Panc1 (cell line): ENCODE data around the gene P2RX1.

Experiments used
- CTCF ChIP-seq: fragments of 450-650 bp; IDR thresholded peaks from 2 replicates; pipeline ENCODE4 v1.5.1; 2017; ENCODE audit warnings: mild to moderate bottlenecking
- POLR2AphosphoS5 ChIP-seq: IDR thresholded peaks from 2 replicates; pipeline ENCODE4 v1.6.1; 2012; ENCODE audit warnings: mild to moderate bottlenecking, low read depth, low read length, moderate library complexity
- SIN3A ChIP-seq: IDR thresholded peaks from 2 replicates; pipeline ENCODE4 v1.6.1; 2012; ENCODE audit warnings: low read depth, mild to moderate bottlenecking, low read length, moderate library complexity, borderline replicate concordance; ENCODE audit not compliant: insufficient read depth

GRCh38 chr17:3961564-3962047 lies 45.3 kb upstream of the P2RX1 start:
- TF ChIP-seq CTCF, result no peak
- TF ChIP-seq SIN3A, result no peak
- TF ChIP-seq POLR2AphosphoS5, result no peak
